Measurements from ENCODE around the gene LAGE3. TPM values are rescaled to one million over a fixed set of nuclear protein-coding genes. Genes with fewer than 3 reads are reported as not detected.

LAGE3 gene
- total RNA-seq, 3 donors from 2014 or later, result 10.7 to 18.5 (median 13.9) TPM

GRCh38 chrX:154512879-154513553 is 33.9 kb upstream of the LAGE3 start:
- Histone ChIP-seq H3K36me3 (ENCODE audit: low read depth) (no peaks in the 10 kb centered on the region), H3K4me3 (no peak overlapping the region), H3K9me3 (no peaks in the 10 kb centered on the region), H3K4me1 (ENCODE audit: low read depth) (no peaks in the 10 kb centered on the region)
- no peak for ATAC-seq
- intact Hi-C loops (cut with DNase I, micrococcal nuclease), result no loop called here
- DNase-seq, result no peak
- no peak for TF ChIP-seq CTCF (IDR thresholded peaks at IDR 0.05)

GRCh38 chrX:154511761-154512160 is 32.7 kb upstream of the LAGE3 start:
- no peaks in the 10 kb centered on the region for H3K36me3 ChIP-seq (ENCODE audit: low read depth)
- intact Hi-C loops (cut with DNase I, micrococcal nuclease), result no loop called here

GRCh38 chrX:154509455-154509854 is 30.4 kb upstream of the LAGE3 start:
- intact Hi-C loops (cut with DNase I, micrococcal nuclease), result no loop called here
- no peak for TF ChIP-seq CTCF (IDR thresholded peaks at IDR 0.05)
- H3K4me3 ChIP-seq, result no peak overlapping the region
- no peaks in the 10 kb centered on the region for H3K9me3 ChIP-seq
- no peak for ATAC-seq
- no peaks in the 10 kb centered on the region for H3K36me3 ChIP-seq (ENCODE audit: low read depth)
- no peak for DNase-seq
- H3K4me1 ChIP-seq (ENCODE audit: low read depth), result no peaks in the 10 kb centered on the region

More at GRCh38 chrX:154511761-154512160, 32.7 kb upstream of the LAGE3 start:
- no peaks in the 10 kb centered on the region for H3K9me3 ChIP-seq
- no peak overlapping the region for H3K4me3 ChIP-seq
- no peak for ATAC-seq
- no peak for TF ChIP-seq CTCF (IDR thresholded peaks at IDR 0.05)
- no peaks in the 10 kb centered on the region for H3K4me1 ChIP-seq (ENCODE audit: low read depth)
- DNase-seq, result no peak

- no peak overlapping the region for H3K4me3 ChIP-seq
- TF ChIP-seq CTCF (IDR thresholded peaks at IDR 0.05), result no peak
- no peak for DNase-seq
- intact Hi-C loops (cut with DNase I, micrococcal nuclease), result no loop called here
- H3K9me3 ChIP-seq, result no peaks in the 10 kb centered on the region
- H3K4me1 ChIP-seq (ENCODE audit: low read depth), result no peaks in the 10 kb centered on the region
- no peak for ATAC-seq
- H3K36me3 ChIP-seq (ENCODE audit: low read depth), result no peaks in the 10 kb centered on the region
Measured at GRCh38 chrX:154508384-154508745, 29.3 kb upstream of the LAGE3 start.

- TF ChIP-seq CTCF (IDR thresholded peaks at IDR 0.05), result no peak
- ATAC-seq (no peak), DNase-seq (no peak)
- Histone ChIP-seq H3K36me3 (ENCODE audit: low read depth) (no peaks in the 10 kb centered on the region), H3K4me1 (ENCODE audit: low read depth) (no peaks in the 10 kb centered on the region), H3K4me3 (no peak overlapping the region), H3K9me3 (no peaks in the 10 kb centered on the region)
- intact Hi-C loops (cut with DNase I, micrococcal nuclease), result no loop called here
Measured at GRCh38 chrX:154507673-154508383, 28.7 kb upstream of the LAGE3 start.
